NCI-H2107 treated with DMSO at 0.1 percent for 48 hours (cell line): ENCODE results near the gene NNAT.
"Not testable (repeated sequence)": the region's sequence is repeated elsewhere in the genome, so short reads cannot be mapped to it uniquely, and the experiment has no call there.

Experiments
- DNase-seq: peaks from one replicate; lab custom pipeline; 2025; ENCODE audit not compliant: unreplicated experiment; lab: John Stamatoyannopoulos, UW

NNAT gene

DNA sequence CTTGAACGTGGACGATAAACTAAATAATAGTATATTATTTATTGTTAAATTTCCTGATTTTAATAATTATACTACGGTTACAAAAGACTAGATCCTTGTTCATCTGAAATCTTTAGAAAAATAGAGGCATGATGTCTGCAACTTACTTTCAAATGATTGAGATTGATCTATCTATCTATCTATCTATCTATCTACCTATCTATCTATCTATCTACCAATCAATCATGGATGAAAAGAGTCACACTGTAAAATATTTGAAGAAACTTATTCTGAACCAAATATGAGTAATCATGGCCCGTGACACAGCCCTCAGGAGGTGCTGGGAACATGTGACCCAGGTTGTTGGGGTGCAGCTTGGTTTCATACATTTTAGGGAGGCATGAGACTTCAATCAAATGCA is 18.4 kb downstream of the NNAT start:
- no peak for DNase-seq

DNA sequence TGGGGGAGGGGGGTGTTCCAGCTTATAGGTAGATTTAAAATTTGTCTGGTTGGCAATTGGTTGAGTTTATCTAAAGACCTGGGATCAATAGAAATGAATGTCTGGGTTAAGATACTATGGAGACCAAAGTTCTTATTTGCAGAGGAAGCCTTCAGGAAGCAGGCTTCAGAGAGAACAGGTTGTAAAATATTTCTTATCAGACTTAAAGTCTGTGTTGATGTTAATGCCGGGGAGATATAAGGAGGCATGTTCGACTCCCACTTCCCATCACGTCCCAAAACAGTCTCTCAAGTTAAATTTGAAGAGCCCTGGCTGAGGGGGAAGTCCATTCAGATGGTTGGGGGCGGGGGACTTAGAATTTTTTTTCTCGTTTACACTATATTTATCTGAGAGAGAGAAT is 19.0 kb downstream of the NNAT start:
- no peak for DNase-seq

DNA sequence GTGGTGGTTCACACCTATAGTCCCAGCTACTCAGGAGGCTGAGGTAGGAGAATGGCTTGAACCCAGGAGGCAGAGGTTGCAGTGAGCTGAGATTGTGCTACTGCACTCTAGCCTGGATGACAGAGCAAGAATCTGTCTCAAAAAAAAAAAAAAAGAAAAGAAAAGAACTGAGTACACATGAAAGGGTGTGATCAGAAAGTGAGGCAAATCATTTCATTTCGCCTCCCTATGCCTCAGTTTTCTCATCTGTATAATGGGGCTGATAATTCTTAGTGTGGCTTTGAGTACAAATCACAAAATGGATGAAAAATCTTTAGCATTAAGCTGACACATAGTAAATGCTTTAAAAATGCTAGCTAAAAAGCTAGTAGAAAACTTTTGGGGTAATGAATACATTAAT is 19.8 kb downstream of the NNAT start:
- not testable (repeated sequence) for DNase-seq

DNA sequence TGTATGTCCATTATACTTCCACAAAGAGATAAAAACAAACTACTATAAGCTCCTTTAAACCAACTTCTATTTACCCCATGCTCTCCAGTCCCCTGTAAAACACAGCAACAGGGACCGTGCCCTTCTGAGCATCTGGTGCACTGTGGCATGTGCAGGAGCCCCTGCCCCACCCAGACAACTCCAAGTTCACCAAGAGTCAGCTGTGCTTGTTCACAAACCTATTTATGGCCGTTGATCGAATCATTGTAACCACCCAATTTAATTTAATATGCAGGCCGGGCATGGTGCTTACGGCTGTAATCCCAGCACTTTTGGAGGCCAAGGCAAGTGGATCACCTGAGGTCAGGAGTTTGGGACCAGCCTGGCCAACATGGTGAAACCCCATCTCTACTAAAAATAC is 20.3 kb downstream of the NNAT start:
- DNase-seq = no peak

DNA sequence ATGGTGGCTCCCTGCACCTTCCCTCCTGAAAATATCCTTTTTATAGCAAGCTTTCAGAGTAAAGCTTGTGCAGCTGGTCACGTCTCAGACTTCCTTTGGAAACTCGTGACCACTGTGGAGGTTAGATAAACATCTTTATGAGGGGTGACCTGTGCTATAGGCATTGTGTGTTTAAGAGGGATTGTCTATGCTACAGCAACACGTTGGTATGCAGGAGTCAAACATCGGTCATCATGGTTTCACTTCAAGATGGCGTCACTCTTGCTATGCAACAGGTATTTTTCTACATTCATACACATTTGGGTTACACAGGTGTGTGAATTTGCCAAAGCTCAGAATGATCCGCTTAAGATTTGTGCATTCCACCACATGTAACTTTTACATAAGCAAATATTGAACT is 21.2 kb downstream of the NNAT start:
- DNase-seq = no peak

DNA sequence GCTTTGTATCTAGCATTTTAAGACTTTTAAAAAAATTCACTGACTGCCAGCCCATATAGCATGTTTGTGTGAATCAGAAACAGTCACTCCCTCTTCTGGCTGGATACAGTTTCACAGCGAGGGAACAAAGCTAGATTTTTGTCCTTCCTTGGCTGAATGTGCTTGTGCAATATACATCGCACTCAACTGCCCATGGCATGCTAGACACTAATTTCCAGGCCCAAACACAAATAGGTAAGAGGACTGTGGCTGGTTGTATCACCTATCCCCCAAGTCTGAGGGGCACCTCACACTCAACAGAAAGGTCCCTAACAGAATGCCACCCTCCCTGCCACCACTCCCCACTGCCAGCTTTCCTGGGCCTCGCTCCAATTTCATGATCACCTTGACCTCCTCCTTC is 22.8 kb downstream of the NNAT start:
- no peak for DNase-seq

DNA sequence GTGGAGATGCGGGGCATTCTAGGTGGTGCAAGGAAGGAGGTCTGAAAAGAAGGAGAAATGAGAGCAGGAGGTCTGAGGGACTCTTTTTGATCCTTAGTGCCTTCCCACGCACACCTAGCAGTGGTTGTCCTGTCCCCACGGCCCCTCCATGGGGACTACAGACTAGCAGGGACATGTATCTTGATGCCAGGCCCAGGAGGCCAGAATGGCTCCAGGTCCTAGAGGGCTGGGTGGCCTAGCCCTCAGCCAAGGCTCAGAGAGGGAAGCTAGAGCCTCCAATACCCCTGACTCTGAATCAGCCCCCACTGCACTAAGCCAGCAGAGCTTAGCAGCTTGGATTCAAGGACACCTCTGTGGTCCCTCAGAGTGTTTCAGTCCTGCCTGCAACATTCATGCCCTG is 23.3 kb downstream of the NNAT start:
- no peak for DNase-seq

DNA sequence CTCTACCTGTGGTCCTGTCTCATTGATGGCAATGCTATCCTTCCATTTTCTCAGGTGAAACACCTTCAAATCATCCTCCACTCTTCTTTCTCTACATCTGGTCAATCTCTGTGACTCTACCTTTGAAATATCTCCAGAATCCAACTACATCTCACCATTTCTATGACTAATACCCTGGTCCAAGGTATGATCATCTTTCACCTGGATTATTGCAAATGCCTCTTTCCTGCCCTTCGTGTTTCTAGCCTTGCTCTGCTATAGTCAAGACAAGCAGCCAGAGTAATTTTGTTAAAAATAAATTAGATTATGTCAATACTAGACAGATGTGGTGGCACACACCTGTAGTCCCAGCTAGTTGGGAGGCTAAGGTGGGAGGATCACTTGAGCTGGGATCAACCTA is 24.5 kb downstream of the NNAT start:
- no peak for DNase-seq

DNA sequence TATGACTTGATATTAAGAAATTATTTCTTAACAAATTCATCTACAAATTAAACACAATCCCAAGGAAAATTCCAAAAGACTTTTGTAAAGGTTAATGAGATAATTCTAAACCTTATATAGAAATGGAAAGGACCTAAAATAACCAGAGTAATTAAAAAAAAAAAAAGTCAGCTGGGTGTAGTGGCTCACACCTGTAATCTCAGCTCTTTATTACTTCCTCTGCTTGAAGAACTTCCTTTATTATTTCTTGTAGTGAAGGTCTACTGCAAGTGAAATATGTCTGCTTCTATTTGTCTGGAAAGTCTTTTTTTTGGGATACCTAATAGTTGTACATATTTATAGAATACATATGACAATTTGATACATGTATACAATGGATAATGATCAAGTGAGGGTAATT is 26.9 kb downstream of the NNAT start:
- DNase-seq = no peak

DNA sequence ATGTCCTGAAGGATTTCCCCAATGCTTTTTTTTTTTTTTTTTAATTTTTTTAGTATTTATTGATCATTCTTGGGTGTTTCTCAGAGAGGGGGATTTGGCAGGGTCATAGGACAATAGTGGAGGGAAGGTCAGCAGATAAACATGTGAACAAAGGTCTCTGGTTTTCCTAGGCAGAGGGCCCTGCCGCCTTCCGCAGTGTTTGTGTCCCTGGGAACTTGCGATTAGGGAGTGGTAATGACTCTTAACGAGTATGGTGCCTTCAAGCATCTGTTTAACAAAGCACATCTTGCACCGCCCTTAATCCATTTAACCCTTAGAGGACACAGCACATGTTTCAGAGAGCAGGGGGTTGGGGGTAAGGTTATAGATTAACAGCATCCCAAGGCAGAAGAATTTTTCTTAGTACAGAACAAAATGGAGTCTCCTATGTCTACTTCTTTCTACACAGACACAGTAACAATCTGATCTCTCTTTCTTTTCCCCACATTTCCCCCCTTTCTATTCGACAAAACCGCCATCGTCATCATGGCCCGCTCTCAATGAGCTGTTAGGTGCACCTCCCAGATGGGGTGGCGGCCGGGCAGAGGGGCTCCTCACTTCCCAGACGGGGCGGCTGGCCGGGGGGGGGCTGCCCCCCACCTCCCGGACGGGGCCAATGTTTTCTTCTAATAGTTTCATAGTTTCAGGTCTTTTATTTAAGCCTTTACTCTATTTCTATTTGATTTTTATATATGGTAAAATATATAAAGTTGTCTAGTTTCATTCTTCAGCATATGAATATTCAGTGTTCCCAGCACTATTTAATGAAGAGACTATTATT is 29.3 kb downstream of the NNAT start:
- DNase-seq = not testable (repeated sequence)

DNA sequence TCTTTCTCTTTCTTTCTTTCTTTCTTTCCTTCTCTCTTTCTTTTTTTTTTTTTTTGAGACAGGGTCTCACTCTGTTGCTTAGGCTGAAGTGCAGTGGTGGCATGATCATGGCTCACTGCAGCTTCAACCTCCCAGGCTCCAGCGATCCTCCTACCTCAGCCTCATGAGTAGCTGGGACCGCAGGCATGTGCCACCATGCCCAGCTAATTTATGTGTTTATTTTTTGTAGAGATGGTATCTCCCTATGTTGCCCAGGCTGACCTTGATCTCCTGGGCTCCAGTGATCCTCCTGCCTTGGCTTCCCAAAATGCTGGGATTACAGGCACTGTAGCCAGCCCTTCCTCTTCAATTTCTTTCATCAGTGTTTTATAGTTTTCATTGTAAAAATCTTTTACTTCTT is 30.6 kb downstream of the NNAT start:
- DNase-seq = not testable (repeated sequence)

DNA sequence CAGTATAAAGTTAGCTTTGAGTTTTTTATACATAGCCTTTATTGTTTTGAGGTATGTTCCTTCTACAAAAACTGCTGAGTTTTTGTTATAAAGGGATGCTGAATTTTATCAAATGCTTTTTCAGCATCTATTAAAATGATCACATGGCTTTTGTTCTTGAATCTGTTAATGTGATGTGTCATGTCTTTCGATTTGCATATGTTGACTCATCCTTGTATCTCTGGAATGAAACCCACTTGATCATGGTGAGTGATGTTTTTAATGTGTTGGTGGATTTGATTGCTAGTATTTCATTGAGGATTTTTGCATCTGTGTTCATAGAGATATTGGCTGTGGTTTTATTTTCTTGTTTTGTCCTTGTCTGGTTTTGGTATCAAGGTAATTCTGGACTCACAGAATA is 31.4 kb downstream of the NNAT start:
- DNase-seq = no peak

DNA sequence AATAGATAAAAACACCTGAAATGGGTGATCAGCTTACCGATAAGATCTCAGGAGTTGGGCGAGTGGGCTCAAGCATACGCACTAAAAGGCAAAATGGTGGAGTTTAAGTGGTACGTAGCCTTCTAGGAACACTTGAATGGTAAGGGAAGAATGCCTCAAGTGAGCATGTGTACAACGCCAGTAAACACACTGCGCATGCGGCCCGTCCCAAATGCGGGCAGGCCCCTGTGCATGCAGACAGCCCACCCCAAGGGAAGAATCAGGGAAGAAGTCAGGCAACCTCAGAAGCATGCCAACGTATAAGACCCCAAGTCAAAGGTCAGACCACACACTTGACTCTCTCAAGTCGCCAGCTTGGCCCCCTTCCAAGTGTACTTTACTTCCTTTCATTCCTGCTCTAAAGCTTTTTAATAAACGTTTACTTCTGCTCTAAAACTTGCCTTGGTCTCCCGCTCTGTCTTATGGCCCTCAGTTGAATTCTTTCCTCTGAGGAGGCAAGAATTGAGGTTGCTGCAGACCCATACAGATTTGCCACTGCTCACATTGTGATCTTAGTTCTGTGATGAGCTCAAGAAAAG is 33.8 kb downstream of the NNAT start:
- not testable (repeated sequence) for DNase-seq

DNA sequence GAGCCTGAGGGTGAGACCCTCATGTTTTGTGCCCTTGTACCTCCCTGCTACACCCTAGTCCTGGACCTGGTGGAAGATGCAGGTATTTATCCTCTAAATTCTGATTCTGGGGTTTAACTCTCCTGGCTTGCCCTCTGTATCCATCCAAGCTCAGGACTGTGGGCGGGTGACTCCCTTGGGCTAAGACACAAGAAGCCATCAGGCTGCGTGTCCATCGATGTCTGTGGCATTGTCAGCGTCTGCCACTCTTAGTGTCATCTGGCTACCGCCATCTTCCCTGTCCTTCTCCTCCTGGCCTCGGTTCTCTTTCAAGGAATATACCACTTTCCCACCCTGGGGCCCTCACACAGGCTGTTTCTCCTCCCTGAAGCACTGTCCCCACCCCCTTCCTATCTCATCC is 35.5 kb downstream of the NNAT start:
- DNase-seq = no peak

DNA sequence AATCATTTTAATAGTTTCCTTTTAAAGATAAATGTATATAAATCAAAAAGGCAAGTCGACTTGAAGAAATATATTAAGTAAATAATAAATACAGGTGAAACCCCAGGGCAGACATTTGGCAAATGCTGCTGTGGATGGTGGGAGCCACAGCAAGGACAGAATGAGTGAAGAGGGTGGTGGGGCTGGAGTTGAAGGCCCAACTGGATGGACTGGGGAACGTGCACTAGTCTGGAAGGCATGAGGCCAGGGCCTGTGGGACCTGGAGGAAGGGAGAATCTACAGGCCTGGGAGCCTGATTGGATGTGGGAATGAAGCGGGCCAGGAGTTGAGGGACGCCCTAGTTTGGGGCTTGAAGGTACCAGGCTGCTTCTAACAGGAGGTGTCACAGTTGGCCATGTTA is 37.3 kb downstream of the NNAT start:
- DNase-seq = no peak

DNA sequence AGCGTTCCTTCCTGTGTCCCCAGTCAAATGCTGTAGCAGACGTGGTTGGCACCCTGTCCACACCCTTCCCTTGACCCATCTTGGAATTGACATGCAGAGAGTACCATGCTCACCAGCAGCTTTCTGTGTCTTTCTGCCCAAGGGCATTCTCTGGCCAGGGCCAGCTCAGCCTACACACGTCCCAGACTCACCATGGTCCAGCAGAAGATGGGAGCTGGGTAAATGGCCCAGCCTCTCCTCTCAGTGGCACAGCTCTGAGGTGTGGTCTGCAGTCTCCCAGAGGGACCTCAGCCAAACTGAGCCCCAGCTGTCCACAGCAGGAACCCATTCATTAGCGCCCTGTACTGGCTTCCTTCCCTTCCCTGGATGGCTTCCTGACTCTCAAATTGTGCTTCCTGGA is 37.7 kb downstream of the NNAT start:
- no peak for DNase-seq

DNA sequence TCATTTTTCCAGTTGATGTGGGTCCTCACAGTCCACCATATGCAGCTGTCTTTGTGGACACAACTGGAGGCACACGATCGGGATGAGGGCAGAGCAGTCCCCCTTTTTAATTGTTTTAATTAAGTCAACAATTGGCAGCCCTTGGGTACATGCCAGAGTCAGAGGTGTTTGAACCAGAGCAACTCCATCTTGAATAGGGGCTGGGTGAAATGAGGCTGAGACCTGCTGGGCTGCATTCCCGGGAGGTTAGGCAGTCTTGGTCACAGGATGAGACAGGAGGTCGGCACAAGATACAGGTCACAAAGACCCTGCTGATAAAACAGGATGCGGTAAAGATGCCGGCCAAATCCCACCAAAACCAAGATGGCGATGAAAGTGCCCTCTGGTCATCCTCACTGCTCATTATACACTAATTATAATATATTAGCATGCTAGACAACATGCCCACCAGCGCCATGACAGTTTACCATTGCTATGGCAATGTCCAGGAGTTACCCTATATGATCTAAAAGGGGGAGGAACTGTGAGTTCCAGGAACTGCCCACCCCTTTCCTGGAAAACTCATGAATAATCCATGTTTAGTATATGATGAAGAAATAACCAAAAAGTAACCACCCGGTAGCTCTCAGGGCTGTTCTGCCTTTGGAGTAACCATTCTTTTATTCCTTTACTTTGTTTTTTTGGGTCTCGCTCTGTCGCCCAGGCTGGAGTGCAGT is 38.4 kb downstream of the NNAT start:
- no peak for DNase-seq

DNA sequence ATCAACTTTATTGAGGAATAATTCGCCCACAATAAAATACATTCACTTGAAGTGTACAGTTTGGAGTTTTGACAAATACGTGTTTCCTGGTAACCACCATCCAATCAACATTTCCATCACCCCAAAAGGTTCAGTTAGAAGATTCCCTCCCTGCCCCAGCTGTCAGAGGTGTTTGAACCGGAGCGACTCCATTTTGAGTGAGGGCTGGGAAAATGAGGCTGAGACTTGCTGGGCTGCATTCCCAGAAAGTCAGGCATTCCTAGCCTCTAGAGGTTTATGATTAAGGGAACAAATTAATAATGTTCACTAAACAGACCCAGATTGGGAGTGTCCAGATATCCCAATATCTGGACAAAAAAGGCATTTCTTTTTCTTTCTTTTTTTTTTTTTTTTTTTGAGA is 39.6 kb downstream of the NNAT start:
- DNase-seq = no peak

DNA sequence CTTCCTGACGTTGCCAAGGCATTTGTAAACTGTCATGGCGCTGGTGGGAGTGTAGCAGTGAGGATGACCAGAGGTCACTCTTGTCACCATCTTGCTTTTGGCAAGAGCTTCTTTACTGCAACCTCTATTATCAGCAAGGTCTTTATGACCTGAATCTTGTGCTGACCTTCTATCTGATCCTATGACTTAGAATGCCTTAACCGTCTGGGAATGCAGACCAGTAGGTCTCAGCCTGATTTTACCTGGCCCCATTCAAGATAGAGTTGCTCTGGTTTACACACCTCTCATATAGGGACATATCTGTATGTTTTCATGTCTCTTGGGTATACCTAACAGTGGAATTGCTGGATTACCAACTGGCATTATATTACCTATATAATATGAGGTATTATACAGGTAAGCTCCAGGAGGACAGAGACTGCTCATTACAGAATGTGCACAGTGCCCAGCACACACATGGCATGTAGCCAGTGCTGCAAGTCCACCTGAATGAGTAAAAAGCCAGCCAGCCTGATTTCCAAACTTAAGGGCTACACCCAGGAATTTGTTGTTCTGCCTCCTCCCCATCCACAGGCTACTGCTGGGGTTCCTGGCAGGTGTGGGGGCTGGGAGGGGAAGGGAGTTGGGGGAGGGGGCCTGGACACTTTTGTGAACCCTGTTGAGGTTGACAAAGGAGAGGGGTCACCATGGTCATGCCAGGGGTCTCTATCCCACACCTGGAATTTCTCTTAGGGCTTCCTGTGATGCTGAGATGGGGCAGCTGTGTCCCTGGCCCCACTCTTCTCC is 41.8 kb downstream of the NNAT start:
- no peak for DNase-seq

DNA sequence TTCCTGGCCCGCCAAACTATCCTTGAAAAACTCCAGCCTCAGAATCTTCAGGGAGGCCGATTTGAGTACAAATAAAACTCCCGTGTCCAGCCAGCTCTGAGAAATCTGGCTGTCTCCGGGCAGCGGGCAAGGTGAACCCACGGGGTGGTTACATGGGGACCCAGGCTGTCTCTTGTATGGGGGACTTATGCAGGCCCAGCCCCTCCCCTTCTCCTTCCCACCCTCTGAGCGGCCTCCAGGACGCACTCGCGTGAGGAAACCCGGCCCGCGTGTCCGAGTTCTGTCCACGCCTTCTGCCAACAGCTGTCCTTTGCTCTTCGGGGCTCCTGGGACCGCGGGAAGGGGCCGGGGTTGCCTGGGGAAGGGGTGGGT is 43.0 kb downstream of the NNAT start:
- no peak for DNase-seq

DNA sequence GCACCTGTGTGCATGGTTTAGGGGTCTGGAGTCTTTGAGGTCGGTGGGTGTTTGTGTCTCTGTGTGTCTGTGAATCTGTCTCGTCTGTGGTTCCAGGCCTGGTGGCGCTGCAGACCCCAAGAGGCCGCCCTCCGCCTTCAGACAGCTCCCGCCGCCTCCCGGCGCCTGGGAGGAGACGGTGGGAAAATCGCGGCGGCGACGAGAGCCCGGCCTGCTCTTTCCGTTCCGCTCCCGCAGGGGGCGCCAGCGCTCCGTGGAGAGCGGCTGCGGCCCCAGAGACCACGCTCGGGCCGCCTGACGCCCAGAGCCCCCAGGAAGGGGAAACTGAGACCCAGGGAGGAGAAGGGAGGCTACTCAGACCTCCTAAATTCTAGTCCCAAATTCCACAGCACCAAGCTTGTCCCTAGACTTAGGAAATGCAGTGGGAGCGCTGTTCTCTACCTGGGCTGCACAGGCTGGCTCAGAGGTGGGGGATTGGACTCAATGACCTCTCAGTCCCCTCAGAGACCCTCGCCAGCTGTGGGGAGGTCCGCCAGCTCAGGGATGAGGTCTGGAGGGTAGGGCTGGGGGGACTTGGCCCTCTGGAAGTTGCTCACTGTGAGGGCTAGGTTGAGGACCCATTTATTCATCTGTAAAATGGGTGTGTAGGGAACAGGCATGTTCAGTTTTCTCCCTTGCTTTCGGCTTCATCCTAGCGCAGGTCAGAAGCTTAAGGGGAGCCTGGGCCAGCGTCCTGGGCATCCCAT is 43.5 kb downstream of the NNAT start:
- DNase-seq = no peak
